Skeletal muscle tissue (tissue), 4 donors: Measurements from ENCODE around the gene AFF1. TPM values are rescaled to one million over a fixed set of nuclear protein-coding genes. Genes with fewer than 3 reads are reported as not detected.
"Not testable (repeated sequence)": the region's sequence is repeated elsewhere in the genome, so short reads cannot be mapped to it uniquely, and the experiment has no call there.

Source experiments
- H3K27ac ChIP-seq: one replicate; pipeline ENCODE4 v1.7.0; 2013; ENCODE audit warnings: mild to moderate bottlenecking, low read depth, low read length, inconsistent platforms
- H3K27me3 ChIP-seq, 3 donors: one replicate each; pipeline ENCODE4 v1.7.0; 2013; ENCODE audit warnings: low read length in 3 of 3; ENCODE audit not compliant: control insufficient read depth in 3 of 3, insufficient read depth in 3 of 3
- H3K36me3 ChIP-seq, 3 donors: one replicate each; pipeline ENCODE4 v1.7.0; 2013; ENCODE audit warnings: low read length in 3 of 3; ENCODE audit not compliant: control insufficient read depth in 3 of 3, insufficient read depth in 3 of 3
- H3K4me1 ChIP-seq, 3 donors: one replicate each; pipeline ENCODE4 v1.7.0; 2013; ENCODE audit warnings: low read length in 3 of 3, mild to moderate bottlenecking in 3 of 3; ENCODE audit not compliant: control insufficient read depth in 3 of 3, insufficient read depth in 3 of 3
- H3K4me3 ChIP-seq, 3 donors: one replicate each; pipeline ENCODE4 v1.7.0; 2013; ENCODE audit warnings: low read length in 3 of 3
- H3K9ac ChIP-seq, 3 donors: one replicate each; pipeline ENCODE4 v1.7.0; 2013; ENCODE audit warnings: low read length in 3 of 3, mild to moderate bottlenecking in 3 of 3, moderate library complexity in 2 of 3, low read depth in 1 of 3
- H3K9me3 ChIP-seq, 3 donors: one replicate each; pipeline ENCODE4 v1.7.0; 2013; ENCODE audit warnings: low read length in 3 of 3; ENCODE audit not compliant: control insufficient read depth in 3 of 3
- total RNA-seq: library from RNA; depleted of rRNA; stranded (reverse); fragments of >200 nt; gene quantifications from one replicate; pipeline ENCODE4 v1.2.3, GENCODE V29; 2014
- donor health status: Osteomylitis.

Gene AFF1
- total RNA-seq, 1 donor from 2014 or later = 21.9 TPM

DNA sequence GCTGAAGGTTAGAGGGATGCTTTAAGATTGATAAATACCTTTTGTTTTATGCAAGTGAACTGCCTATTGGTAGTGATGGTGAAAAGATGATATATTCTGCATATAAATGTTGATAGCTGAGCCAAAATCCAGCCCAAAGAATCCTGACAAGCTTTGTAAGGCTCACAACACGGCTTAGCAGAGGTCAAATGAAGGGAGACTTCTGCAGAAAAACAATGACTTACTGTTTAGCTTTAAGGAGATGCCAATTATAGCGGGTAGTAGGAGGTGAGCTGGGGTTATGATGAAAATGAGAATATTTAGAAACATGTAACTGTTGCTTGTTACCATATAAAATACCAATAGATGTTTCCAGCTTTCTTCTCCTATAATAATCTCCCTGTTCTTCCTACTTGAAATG lies 97.1 kb downstream of the AFF1 start:
- no peaks in the 10 kb centered on the region for H3K27me3 ChIP-seq
- peak overlapping the region in 2 of 3 donors; percentile 2 to 13 for H3K4me3 ChIP-seq
- peak overlapping the region; percentile 4 to 12 (median 8) for H3K9ac ChIP-seq
- peak overlapping the region; percentile 68 for H3K27ac ChIP-seq
- H3K9me3 ChIP-seq = no peaks in the 10 kb centered on the region
- no peaks in the 10 kb centered on the region for H3K36me3 ChIP-seq
- peaks cover 81 to 92% (median 87%) of the 10 kb centered on the region in 3 donors for H3K4me1 ChIP-seq

DNA sequence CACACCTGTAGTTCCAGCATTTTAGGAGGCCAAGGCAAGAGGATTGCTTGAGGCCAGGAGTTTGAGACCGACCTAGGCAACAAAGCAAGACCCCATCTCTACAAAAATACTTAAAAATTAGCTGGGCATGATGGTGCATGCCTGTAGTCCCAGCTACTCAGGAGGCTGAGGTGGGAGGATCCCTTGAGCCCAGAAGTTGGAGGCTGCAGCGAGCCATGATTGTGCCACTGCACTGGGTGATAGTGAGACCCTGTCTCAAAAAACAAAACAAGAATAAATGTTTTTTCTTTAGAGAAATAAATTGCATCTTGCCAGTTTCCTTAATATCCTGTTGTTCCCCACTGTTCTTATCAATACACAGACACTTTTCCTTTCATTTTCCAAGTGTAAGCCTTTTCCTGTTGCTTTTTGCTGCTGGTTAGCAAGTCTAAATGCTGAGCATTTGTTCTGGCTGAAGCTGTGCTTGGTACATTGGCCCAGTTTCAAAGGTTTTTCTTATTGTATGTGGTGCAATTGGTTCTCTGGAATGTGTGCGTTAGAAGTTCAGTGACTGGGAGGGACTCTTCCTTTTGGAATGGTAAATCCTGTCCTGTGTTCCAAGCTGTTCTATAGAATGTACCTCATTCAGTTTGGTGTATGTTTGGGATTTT lies 98.2 kb downstream of the AFF1 start:
- H3K27me3 ChIP-seq = no peaks in the 10 kb centered on the region
- peak overlapping the region; percentile 68 for H3K27ac ChIP-seq
- H3K9me3 ChIP-seq = no peaks in the 10 kb centered on the region
- peak overlapping the region in 2 of 3 donors; percentile 8 to 23 for H3K4me3 ChIP-seq
- H3K9ac ChIP-seq = peak overlapping the region in 2 of 3 donors; percentile 0 to 9
- no peaks in the 10 kb centered on the region for H3K36me3 ChIP-seq
- peaks cover 86 to 94% (median 87%) of the 10 kb centered on the region in 3 donors for H3K4me1 ChIP-seq

DNA sequence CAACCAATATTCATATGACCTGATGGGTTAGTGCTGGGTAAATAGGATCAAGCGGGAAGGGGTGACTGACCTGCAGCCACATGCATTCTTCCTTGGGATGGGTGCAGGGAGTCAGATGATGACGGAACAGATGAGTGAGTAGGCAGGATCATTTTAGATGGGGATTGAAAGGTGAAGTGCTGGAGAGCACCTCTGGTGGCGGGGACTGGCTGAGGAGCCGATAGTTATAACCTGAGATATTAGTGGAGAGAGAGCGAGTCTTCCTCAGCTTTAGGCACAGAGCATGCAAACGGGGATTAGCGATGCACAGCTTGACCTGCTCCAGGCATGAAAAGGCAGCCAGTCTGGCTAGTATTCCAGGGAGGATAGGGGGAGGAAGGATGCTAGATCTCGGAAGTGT lies 99.1 kb downstream of the AFF1 start:
- H3K4me1 ChIP-seq = peaks cover 91 to 96% (median 91%) of the 10 kb centered on the region in 3 donors
- peak overlapping the region; percentile 95 for H3K27ac ChIP-seq
- no peaks in the 10 kb centered on the region for H3K27me3 ChIP-seq
- H3K9me3 ChIP-seq = no peaks in the 10 kb centered on the region
- H3K9ac ChIP-seq = no peak overlapping the region
- H3K36me3 ChIP-seq = no peaks in the 10 kb centered on the region
- H3K4me3 ChIP-seq = peak overlapping the region in 2 of 3 donors; percentile 24 to 30

DNA sequence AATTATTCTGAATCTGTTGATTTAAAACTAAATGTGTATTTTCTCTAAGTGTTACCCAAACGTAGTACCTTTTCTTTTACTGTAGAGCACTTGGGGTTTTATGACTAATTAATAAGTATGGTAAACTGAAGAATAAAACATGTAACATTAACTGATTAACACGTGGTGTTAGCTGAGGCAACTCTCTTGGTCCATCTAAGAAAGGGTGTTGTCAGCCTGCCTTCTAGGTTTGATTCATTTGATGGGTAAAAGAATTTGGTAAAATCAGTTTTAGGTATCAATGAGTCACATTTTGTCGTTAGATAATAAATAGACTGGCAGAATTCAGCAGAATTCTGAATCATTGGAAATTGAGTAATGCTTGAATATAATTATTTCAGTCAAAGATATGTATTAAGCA lies 99.7 kb downstream of the AFF1 start:
- H3K27me3 ChIP-seq = no peaks in the 10 kb centered on the region
- H3K9ac ChIP-seq = no peak overlapping the region
- H3K27ac ChIP-seq = peak overlapping the region; percentile 95
- no peak overlapping the region for H3K4me3 ChIP-seq
- H3K36me3 ChIP-seq = no peaks in the 10 kb centered on the region
- no peaks in the 10 kb centered on the region for H3K9me3 ChIP-seq
- peaks cover 91 to 97% (median 91%) of the 10 kb centered on the region in 3 donors for H3K4me1 ChIP-seq

DNA sequence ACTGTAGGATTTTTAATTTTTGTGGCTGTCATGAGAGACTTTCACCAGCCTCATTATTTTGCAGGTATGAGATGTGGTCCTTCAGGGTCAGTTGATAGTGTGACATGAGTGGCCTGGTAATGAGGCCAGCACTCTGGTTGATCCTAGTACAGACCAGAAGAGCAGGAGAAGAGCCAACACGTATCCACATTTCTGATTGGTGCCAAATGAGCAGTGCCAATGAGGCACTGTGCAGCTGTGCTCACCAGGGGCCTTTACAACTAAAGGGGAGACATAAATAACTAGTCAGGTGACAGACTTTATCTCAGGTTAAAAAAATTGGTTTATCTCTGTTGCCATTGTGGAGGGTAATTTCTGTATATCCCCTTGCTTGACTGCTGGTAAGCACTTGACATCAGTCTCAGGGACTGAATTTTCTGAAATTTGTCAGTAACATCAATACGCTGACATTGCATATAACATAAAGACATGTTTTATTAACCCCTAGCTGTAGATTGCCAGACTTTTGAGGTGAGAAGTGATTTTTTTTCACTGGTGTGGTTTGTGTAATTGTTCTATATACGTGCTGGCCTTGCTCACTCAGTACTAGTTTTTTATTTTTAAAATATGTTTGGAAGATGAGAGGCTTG lies 101.2 kb downstream of the AFF1 start:
- Histone ChIP-seq H3K4me1 (peaks cover 82 to 90% (median 88%) of the 10 kb centered on the region in 3 donors), H3K36me3 (no peaks in the 10 kb centered on the region), H3K9ac (peak overlapping the region; percentile 1 to 57 (median 32)), H3K4me3 (peak overlapping the region in 1 of 3 donors; percentile 25), H3K9me3 (no peaks in the 10 kb centered on the region), H3K27ac (peak overlapping the region; percentile 95), H3K27me3 (no peaks in the 10 kb centered on the region)

DNA sequence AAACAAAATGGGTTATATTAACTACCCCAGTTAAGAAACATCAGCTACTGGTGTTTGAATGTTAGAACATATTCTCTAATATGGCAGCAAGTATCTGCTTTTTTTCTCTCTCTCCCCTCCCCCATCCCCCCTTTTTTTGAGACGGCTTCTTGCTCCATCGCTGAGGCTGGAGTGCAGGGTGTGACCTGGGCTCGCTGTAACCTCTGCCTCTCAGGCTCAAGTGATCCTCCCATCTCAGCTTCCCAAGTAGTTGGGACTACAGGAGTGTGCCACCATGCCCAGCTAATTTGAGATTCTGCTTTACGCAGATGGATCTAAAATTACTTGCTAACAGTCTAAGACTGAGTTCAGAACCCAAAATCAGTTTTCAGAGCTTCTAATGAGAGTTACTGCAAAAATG lies 101.9 kb downstream of the AFF1 start:
- H3K4me3 ChIP-seq = peak overlapping the region in 2 of 3 donors; percentile 4 to 24
- H3K4me1 ChIP-seq = peaks cover 81 to 90% (median 87%) of the 10 kb centered on the region in 3 donors
- H3K27me3 ChIP-seq = no peaks in the 10 kb centered on the region
- no peaks in the 10 kb centered on the region for H3K9me3 ChIP-seq
- H3K36me3 ChIP-seq = no peaks in the 10 kb centered on the region
- peak overlapping the region in 2 of 3 donors; percentile 9 to 69 for H3K9ac ChIP-seq
- H3K27ac ChIP-seq = peak overlapping the region; percentile 95

DNA sequence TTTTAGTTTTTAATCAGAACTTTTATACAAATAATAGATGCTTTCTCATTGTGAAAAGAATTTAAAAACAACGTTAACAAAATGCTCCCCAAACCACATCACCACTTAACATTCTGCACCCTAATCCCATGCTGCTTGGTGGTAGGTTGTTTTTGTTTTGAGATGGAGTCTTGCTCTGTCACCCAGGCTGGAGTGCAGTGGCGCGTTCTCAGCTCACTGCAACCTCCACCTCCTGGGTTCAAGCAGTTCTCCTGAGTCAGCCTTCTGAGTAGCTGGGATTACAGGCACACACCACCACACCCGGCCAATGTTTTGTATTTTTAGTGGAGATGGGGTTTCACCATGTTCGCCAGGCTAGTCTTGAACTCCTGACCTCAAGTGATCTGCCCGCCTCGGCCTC lies 102.4 kb downstream of the AFF1 start:
- peaks cover 79 to 90% (median 83%) of the 10 kb centered on the region in 3 donors for H3K4me1 ChIP-seq
- H3K36me3 ChIP-seq, H3K9me3 ChIP-seq, H3K27me3 ChIP-seq: not testable (repeated sequence)
- peak overlapping the region; percentile 9 to 69 (median 10) for H3K9ac ChIP-seq
- peak overlapping the region; percentile 95 for H3K27ac ChIP-seq
- H3K4me3 ChIP-seq = peak overlapping the region in 1 of 3 donors; percentile 39

DNA sequence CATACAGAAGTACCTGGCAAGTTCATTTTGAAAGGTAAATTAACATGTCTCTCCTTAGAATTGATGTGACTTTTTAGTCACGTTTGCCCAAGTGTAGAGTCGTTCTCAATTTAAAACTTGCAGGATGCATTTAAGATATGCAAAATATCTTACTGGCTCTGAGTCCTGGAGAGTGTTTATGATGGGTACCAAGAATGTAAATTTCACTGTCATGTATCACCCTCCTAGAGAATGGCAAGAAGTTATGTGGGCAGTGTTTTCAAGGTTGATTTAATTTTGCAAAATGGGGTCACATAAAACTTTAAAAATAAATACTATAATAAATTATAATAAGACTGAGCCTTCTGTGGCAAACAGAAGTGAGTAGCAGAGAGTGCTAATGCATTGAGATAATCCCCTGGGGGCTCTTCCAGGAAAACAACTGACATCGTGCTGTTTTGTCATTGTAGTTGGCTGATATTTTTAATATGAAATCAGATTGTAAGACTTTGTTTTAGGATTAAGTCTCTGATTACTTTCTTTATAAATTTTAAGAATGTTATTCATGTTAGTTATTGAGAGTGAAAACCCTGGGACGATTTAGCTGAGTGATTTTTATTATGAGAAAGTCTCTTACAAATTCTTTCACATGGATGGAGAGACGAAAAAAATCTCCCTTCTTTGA lies 103.0 kb downstream of the AFF1 start:
- Histone ChIP-seq H3K4me1 (peaks cover 74 to 88% (median 77%) of the 10 kb centered on the region in 3 donors), H3K27me3 (no peaks in the 10 kb centered on the region), H3K27ac (peak overlapping the region; percentile 95), H3K4me3 (peak overlapping the region in 1 of 3 donors; percentile 39), H3K9ac (peak overlapping the region; percentile 10 to 70 (median 25)), H3K9me3 (no peaks in the 10 kb centered on the region), H3K36me3 (no peaks in the 10 kb centered on the region)

DNA sequence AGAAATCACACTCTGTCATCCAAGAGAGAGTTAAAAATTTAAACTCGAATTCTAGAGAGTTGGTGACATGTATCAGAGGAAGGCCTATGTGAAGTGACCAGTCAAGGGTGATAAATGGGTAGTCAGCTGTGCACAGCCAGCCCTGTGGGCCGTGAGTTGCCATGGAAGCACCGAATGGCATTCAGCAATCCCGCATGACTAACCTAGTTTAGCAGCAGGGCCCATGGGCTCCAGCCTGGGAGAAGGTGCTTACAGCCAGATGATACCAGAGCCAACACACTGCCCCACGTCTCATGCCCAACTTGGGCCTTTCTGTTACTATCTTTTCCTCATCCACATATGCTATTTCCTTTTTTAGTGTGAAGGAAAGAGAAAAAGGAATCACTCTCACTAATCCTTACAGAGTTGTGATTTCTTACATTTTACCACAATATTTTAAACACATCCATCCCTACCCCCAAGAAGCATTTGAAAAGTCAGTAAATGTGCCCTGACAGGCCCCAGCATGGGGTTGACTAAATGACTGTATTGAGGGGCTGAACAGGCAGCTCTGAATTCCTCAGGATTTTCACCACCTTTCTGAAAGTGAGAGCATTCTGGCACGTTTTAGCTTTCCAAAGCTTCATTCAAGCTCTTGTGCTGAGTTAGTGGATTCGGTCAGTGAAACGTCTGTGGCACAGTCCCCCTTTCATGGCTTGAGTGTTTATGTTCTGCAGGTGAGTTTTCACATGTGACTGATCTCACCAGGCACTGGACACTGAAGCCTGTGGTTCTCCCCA lies 104.2 kb downstream of the AFF1 start:
- Histone ChIP-seq H3K36me3 (no peaks in the 10 kb centered on the region), H3K27me3 (no peaks in the 10 kb centered on the region), H3K27ac (peak overlapping the region; percentile 95), H3K9ac (peak overlapping the region; percentile 51 to 70 (median 62)), H3K9me3 (no peaks in the 10 kb centered on the region), H3K4me1 (peaks cover 67 to 83% (median 74%) of the 10 kb centered on the region in 3 donors), H3K4me3 (peak overlapping the region in 2 of 3 donors; percentile 1 to 38)
